CD4-positive, alpha-beta memory T cell (primary cell): ENCODE results near the gene SPON2. TPM values are rescaled to one million over a fixed set of nuclear protein-coding genes. Genes with fewer than 3 reads are reported as not detected.
A peak's percentile ranks its signal among the peaks of the same experiment; 100 is the strongest.

Source experiments
- CTCF ChIA-PET: fragments of 350-600 bp; sonication (Branson Sonifier 250); formaldehyde crosslinking; loops from one replicate; lab custom pipeline; 2021; ENCODE audit warnings: inconsistent platforms; ENCODE audit not compliant: partially characterized antibody; lab: Charles Lee
- POLR2A ChIA-PET: fragments of 350-600 bp; sonication (Branson Sonifier 250); formaldehyde crosslinking; loops from one replicate; lab custom pipeline; 2021; ENCODE audit not compliant: partially characterized antibody; lab: Charles Lee
- DNase-seq, 5 donors: peaks; one replicate each; pipeline versions ENCODE4 v3.0.0 to v3.0.0-alpha.2; 2020 to 2022; ENCODE audit warnings: mixed read lengths in 1 of 5
- H3K27ac ChIP-seq: one replicate; pipeline ENCODE4 v1.7.0; 2013; ENCODE audit warnings: low read depth, low read length
- H3K27me3 ChIP-seq: 2 replicates; pipeline ENCODE4 v1.7.0; 2013; ENCODE audit warnings: mild to moderate bottlenecking, low read length, moderate library complexity; ENCODE audit not compliant: insufficient read depth
- H3K36me3 ChIP-seq: 2 replicates; pipeline ENCODE4 v1.7.0; 2013; ENCODE audit warnings: mild to moderate bottlenecking, low read length, moderate library complexity; ENCODE audit not compliant: insufficient read depth
- H3K4me1 ChIP-seq: 2 replicates; pipeline ENCODE4 v1.7.0; 2013; ENCODE audit warnings: mild to moderate bottlenecking, low read length, moderate library complexity; ENCODE audit not compliant: insufficient read depth
- H3K4me3 ChIP-seq, 2 donors: one replicate each; pipeline ENCODE4 v1.7.0; 2013; ENCODE audit warnings: low read length in 2 of 2, mild to moderate bottlenecking in 1 of 2
- H3K9me3 ChIP-seq, 2 donors: one replicate each; pipeline ENCODE4 v1.7.0; 2013; ENCODE audit warnings: low read length in 2 of 2, control low read depth in 1 of 2; ENCODE audit not compliant: control insufficient read depth in 1 of 2
- H3K27ac Mint-ChIP-seq, 7 donors: one replicate each; pipeline ENCODE4 v1.8.0; 2020 to 2021; ENCODE audit warnings: mixed read lengths in 7 of 7, mild to moderate bottlenecking in 6 of 7, inconsistent platforms in 3 of 7, moderate library complexity in 3 of 7
- H3K27me3 Mint-ChIP-seq, 2 donors: one replicate each; pipeline ENCODE4 v1.8.0; 2020 to 2021; ENCODE audit warnings: mixed read lengths in 2 of 2
- H3K36me3 Mint-ChIP-seq, 2 donors: one replicate each; pipeline ENCODE4 v1.8.0; 2020 to 2021; ENCODE audit warnings: mixed read lengths in 2 of 2, inconsistent platforms in 1 of 2, mild to moderate bottlenecking in 1 of 2
- H3K4me1 Mint-ChIP-seq, 4 donors: one replicate each; pipeline ENCODE4 v1.8.0; 2020 to 2021; ENCODE audit warnings: mixed read lengths in 4 of 4, mild to moderate bottlenecking in 1 of 4
- H3K4me3 Mint-ChIP-seq, 8 donors: one replicate each; pipeline ENCODE4 v1.8.0; 2020 to 2021; ENCODE audit warnings: mixed read lengths in 8 of 8, mild to moderate bottlenecking in 7 of 8, moderate library complexity in 6 of 8, inconsistent platforms in 3 of 8
- H3K9me3 Mint-ChIP-seq, 8 donors: one replicate each; pipeline ENCODE4 v1.8.0; 2020 to 2021; ENCODE audit warnings: mixed read lengths in 8 of 8, mild to moderate bottlenecking in 5 of 8, inconsistent platforms in 3 of 8, moderate library complexity in 1 of 8
- intact Hi-C: fragments of 100-400 bp; cut with micrococcal nuclease; formaldehyde crosslinking; loops from one replicate; pipeline ENCODE4 v1.15.1; 2023
- polyA plus RNA-seq, 2 donors: library from polyadenylated mRNA; unstranded; fragments of 300-500 nt; fragmentation: Illumina TruSeq; gene quantifications; one replicate each; pipeline ENCODE4 v1.2.3, GENCODE V29; 2021
- total RNA-seq, 2 experiments: library from RNA; stranded (reverse); gene quantifications; one replicate each; pipeline ENCODE4 v1.2.3, GENCODE V29; 2021

The SPON2 gene
- total and polyA plus RNA-seq, 4 experiments from 2014 or later = 5.4 to 8.4 (median 7.2) TPM

- DNase-seq = no peak
- peaks cover 15% of the 10 kb centered on the region for H3K27me3 ChIP-seq
- no peaks in the 10 kb centered on the region for H3K9me3 ChIP-seq
- Mint-ChIP-seq H3K27ac (peak overlapping the region in 3 of 7 donors; percentile 74 to 88 (median 87)), H3K4me3 (peak overlapping the region; percentile 25 to 90 (median 86)), H3K9me3 (no peaks in the 10 kb centered on the region), H3K36me3 (peaks cover 0 to 3% of the 10 kb centered on the region in 2 donors), H3K27me3 (peaks cover 0 to 5% of the 10 kb centered on the region in 2 donors), H3K4me1 (peaks cover 6 to 25% (median 14%) of the 10 kb centered on the region in 4 donors)
- ChIA-PET CTCF (interaction anchor here (0.7 to 5.5 kb wide), 27 partner anchors 11 to 426 kb away, joined by 3 to 109 read pairs (median 5); partner anchors contain the start of gene UVSSA), POLR2A (interaction anchor here (0.5 to 4.4 kb wide), 11 partner anchors 9 to 178 kb away, joined by 3 to 50 read pairs (median 3); partner anchors contain the start of genes CTBP1, MAEA and UVSSA)
- H3K4me3 ChIP-seq = peak overlapping the region in 1 of 2 donors; percentile 78
- intact Hi-C loops = no loop called here
- no peaks in the 10 kb centered on the region for H3K36me3 ChIP-seq
- peak overlapping the region; percentile 72 for H3K27ac ChIP-seq
- peaks cover 27% of the 10 kb centered on the region for H3K4me1 ChIP-seq
Measured at GRCh38 chr4:1168191-1169101, 3.9 kb downstream of the SPON2 start.

- CTCF ChIA-PET = interaction anchor here (0.6 to 5.5 kb wide), 35 partner anchors 10 to 425 kb away, joined by 3 to 109 read pairs (median 5); partner anchors contain the start of genes CTBP1 and UVSSA
- intact Hi-C loops = loop anchor here (1.0 kb wide), 7 partner anchors 34 to 184 kb away; partner anchors contain the start of gene CTBP1
- peaks cover 0 to 5% of the 10 kb centered on the region in 2 donors for H3K27me3 Mint-ChIP-seq
- peak overlapping the region; percentile 83 to 90 (median 87) for H3K4me3 Mint-ChIP-seq
- peak; percentile 81 to 91 (median 84) for DNase-seq
- peaks cover 9 to 24% (median 16%) of the 10 kb centered on the region in 4 donors for H3K4me1 Mint-ChIP-seq
- Histone ChIP-seq H3K4me3 (peak overlapping the region; percentile 47 to 78), H3K36me3 (no peaks in the 10 kb centered on the region), H3K27ac (peak overlapping the region; percentile 72), H3K4me1 (peaks cover 25% of the 10 kb centered on the region), H3K27me3 (peaks cover 9% of the 10 kb centered on the region), H3K9me3 (no peaks in the 10 kb centered on the region)
- H3K27ac Mint-ChIP-seq = peak overlapping the region; percentile 51 to 92 (median 87)
- peaks cover 0 to 3% of the 10 kb centered on the region in 2 donors for H3K36me3 Mint-ChIP-seq
- no peaks in the 10 kb centered on the region for H3K9me3 Mint-ChIP-seq
- POLR2A ChIA-PET = interaction anchor here (0.9 to 4.4 kb wide), 8 partner anchors 10 to 179 kb away, joined by 3 to 50 read pairs (median 5); partner anchors contain the start of genes CTBP1, MAEA and UVSSA
Measured at GRCh38 chr4:1167244-1167949, 5.0 kb downstream of the SPON2 start.

GRCh38 chr4:1166509-1167243 is 5.7 kb downstream of the SPON2 start:
- intact Hi-C loops = loop anchor here (1.0 kb wide), 7 partner anchors 35 to 185 kb away; partner anchors contain the start of gene CTBP1

GRCh38 chr4:1164956-1165545 is 7.3 kb downstream of the SPON2 start:
- peaks cover 9 to 18% (median 15%) of the 10 kb centered on the region in 4 donors for H3K4me1 Mint-ChIP-seq
- Histone ChIP-seq H3K9me3 (no peaks in the 10 kb centered on the region), H3K4me1 (peaks cover 12% of the 10 kb centered on the region), H3K27ac (no peak overlapping the region), H3K4me3 (no peak overlapping the region), H3K27me3 (peaks cover under 1% of the 10 kb centered on the region), H3K36me3 (no peaks in the 10 kb centered on the region)
- no peak overlapping the region for H3K4me3 Mint-ChIP-seq
- H3K36me3 Mint-ChIP-seq = peaks cover 0 to 3% of the 10 kb centered on the region in 2 donors
- peaks cover 2 to 3% of the 10 kb centered on the region in 2 donors for H3K27me3 Mint-ChIP-seq
- ChIA-PET POLR2A (interaction anchor here (3.1 kb wide), 1 partner anchor 103 kb away, joined by 18 read pairs; no protein-coding TSS in a partner anchor), CTCF (interaction anchor here (0.6 to 5.5 kb wide), 3 partner anchors 10 to 101 kb away, joined by 3 to 109 read pairs (median 16); no protein-coding TSS in a partner anchor)
- no peak for DNase-seq
- H3K9me3 Mint-ChIP-seq = no peaks in the 10 kb centered on the region
- intact Hi-C loops = no loop called here
- peak overlapping the region in 1 of 7 donors; percentile 52 for H3K27ac Mint-ChIP-seq

More at GRCh38 chr4:1166509-1167243, 5.7 kb downstream of the SPON2 start:
- Mint-ChIP-seq H3K36me3 (peaks cover 0 to 3% of the 10 kb centered on the region in 2 donors), H3K4me3 (peak overlapping the region; percentile 83 to 90 (median 87)), H3K27ac (peak overlapping the region; percentile 36 to 90 (median 51)), H3K9me3 (no peaks in the 10 kb centered on the region), H3K4me1 (peaks cover 9 to 24% (median 16%) of the 10 kb centered on the region in 4 donors), H3K27me3 (peaks cover 0 to 5% of the 10 kb centered on the region in 2 donors)
- Histone ChIP-seq H3K4me1 (peaks cover 17% of the 10 kb centered on the region), H3K27me3 (peaks cover 9% of the 10 kb centered on the region), H3K9me3 (no peaks in the 10 kb centered on the region), H3K27ac (peak overlapping the region; percentile 72), H3K36me3 (no peaks in the 10 kb centered on the region), H3K4me3 (peak overlapping the region in 1 of 2 donors; percentile 78)
- no peak for DNase-seq
- ChIA-PET CTCF (interaction anchor here (1.0 to 5.5 kb wide), 26 partner anchors 9 to 186 kb away, joined by 3 to 109 read pairs (median 6); partner anchors contain the start of genes CTBP1 and UVSSA), POLR2A (interaction anchor here (2.3 to 4.4 kb wide), 4 partner anchors 35 to 179 kb away, joined by 7 to 50 read pairs (median 22); partner anchors contain the start of genes CTBP1 and UVSSA)

GRCh38 chr4:1164444-1164843 is 7.9 kb downstream of the SPON2 start:
- no peak overlapping the region for H3K4me3 Mint-ChIP-seq
- CTCF ChIA-PET = interaction anchor here (1.1 to 1.9 kb wide), 5 partner anchors 14 to 104 kb away, joined by 3 to 7 read pairs (median 3); no protein-coding TSS in a partner anchor
- H3K4me1 ChIP-seq = peaks cover 12% of the 10 kb centered on the region
- no peak overlapping the region for H3K27ac Mint-ChIP-seq
- H3K27me3 Mint-ChIP-seq = peaks cover 2 to 3% of the 10 kb centered on the region in 2 donors
- H3K4me1 Mint-ChIP-seq = peaks cover 9 to 18% (median 14%) of the 10 kb centered on the region in 4 donors
- DNase-seq = no peak
- H3K27me3 ChIP-seq = no peaks in the 10 kb centered on the region
- no peak overlapping the region for H3K4me3 ChIP-seq
- H3K9me3 Mint-ChIP-seq = no peaks in the 10 kb centered on the region
- peaks cover 0 to 3% of the 10 kb centered on the region in 2 donors for H3K36me3 Mint-ChIP-seq
- no peak overlapping the region for H3K27ac ChIP-seq
- POLR2A ChIA-PET = no interaction called here
- H3K36me3 ChIP-seq = no peaks in the 10 kb centered on the region
- no peaks in the 10 kb centered on the region for H3K9me3 ChIP-seq
- intact Hi-C loops = no loop called here
